Femur (tissue), 1 donor: Measurements from ENCODE around the gene DOCK10.
"Not testable (repeated sequence)": the region's sequence is repeated elsewhere in the genome, so short reads cannot be mapped to it uniquely, and the experiment has no call there.

Source experiments
- DNase-seq: peaks from one replicate; pipeline ENCODE4 v3.0.0-alpha.2; 2017

Gene DOCK10

DNA sequence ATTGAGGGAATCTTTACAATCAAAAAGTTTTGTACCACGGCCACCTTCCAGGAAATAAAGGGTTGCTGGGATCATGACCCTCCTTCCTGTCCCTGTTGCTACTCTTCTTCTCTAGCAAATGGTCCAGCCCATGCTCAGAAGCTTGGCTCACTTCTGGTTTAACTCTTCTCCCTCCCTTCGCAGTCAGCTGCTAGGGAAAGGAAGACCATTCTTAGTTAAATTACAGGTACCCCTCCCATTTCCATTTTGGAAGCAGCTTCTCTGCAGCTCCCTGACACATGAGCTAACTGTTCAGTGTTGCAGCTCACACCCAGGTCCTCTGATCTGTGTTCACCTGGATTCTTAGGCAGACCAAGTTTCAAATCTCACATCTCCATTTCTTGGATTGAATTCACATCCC, 100.3 kb downstream of the DOCK10 start:
- no peak for DNase-seq

DNA sequence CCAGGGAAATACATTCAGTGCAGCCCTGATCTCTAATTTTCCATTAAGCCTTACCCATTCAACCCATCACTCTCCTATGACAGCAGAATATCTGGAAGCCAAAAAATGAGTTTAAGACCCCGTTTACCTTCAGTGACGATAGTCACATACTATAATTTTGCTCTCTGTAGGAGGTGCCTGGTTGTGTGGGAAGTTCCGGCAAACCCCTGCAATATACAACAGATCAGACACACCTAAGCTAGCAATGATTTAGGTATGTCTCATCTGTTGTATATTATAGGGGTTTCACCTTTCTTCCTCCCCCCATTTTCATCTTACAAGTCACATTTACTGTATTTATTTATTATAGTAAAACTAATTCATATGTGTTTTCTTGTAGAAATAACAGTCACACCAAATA, 101.7 kb downstream of the DOCK10 start:
- DNase-seq, result no peak

DNA sequence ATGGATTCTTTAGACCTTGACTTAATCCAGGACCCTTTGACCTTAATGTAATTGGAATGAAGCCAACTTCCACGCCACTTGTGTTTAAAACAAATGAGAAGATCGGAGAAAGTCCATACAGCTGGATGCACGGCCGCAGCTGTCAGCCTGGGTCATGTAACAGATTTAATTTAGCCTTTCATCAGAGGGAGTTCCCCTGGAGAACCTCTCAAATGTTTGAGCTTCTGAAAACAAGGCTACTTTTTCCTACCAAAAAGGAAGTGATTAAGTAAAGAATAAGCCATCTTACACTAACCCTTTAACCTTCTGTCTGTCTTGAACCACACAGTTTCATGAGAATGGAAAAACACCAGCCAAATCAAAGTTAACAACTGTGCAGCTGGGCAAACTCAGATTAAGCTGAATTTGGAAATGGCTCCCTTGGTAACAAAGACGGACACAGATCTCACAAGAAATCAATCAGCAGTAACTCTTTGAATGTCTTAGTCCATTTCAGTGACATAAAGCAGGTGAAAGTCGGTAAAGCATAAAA, 103.6 kb downstream of the DOCK10 start:
- peak; percentile 41 for DNase-seq

DNA sequence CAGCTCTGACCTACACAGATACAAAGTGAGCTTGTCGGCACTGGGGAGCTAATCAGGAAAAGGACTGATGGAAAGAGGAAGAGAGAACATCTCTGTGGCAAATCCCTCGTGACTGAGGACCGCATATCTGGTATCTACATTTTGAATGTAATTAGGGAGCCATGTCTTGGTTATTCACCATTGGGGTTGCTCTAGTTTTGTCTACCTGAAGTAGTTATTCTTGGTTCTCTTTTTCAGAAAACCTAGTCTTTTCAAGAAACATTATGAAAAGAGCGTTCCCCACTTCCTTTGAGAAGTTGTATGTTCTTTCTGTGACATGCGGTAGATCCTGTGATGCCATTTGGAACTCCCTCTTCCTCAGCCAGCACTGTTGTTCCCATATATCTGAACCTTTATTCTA, 104.4 kb downstream of the DOCK10 start:
- no peak for DNase-seq

DNA sequence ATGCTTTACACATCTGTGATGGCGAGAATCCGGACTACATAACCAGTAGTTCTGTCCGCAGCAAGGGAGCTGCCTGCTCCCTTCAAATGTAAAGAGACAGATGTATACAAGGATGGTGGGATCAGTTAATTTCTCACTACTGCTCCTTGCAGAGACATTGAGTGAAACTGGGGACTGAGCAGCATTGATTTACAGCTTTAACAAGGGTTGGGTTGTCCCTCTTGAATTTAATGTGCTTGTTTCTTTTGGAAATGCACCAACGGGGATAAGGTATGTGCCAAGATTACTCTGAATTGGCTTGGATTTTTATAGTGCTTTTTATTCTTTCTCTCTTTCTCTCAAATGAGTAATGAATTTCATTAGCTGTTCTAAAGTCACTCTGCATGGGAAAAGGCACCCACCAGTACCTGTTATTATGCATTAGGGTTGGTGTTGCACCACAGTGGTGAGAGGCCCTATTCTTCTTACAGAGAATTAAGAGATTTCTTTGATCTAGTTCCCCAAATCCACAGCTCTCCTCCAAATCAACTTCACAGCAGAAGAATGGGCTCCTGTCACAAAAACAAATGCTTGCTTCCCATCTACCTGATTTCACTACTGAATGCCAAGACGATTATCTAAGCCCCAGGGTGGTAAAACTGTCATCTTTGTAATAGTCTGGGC, 107.6 kb downstream of the DOCK10 start:
- peak; percentile 41 for DNase-seq

DNA sequence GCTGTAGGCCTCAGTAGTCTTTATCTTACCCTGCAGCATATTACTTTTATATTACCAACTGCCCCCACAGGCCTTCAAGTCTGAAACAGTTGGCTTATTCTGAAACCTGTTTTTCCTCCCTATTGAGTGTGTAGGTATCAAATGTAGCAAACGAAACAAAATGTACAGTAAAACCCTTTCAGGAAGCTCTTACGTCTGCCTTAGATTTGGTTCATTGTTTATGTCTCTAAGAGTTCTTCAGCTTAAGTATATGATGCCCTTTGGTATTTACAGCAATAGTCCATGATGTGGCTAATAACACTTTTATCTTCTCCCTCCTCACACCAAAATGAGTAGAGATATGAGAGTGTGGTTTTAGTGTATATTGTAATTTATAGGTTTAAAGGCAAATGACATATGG, 108.8 kb downstream of the DOCK10 start:
- DNase-seq, result no peak

DNA sequence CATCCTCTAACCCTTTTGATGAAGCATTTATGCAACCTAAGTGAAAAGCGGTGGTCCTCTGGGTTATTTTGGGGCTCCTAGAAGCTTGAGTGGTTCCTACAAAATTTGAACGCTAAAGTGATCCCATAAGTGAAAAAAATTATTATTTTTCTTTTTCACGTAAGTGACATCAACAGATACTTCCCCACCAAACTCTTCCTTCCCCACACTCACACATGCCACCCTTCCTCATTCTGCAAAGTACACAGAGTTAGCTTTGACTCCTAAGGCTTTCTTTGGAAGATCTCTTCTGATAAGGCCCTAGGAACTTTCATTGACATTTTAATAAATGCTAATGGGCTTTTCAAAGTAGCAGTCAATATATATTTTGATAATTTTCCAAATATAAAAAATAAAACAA, 109.7 kb downstream of the DOCK10 start:
- DNase-seq, result no peak

DNA sequence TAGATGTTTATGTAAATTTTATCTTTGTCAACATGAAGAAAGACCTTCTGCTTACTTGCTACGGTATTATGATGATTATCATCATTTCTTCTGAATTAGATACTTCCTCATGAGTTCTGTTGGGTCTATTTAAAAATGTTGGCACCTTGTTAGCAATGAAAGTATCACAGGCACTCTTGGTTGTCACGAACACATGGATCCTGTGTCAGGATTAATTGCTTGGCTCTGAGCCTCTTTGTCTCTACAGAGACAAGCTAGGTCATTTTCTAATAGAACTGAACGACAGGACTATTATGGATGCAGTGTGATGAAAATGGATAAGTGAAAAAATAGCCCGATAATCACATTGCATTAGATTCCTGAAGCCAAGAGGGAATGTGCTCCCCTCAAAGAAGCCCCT, 110.3 kb downstream of the DOCK10 start:
- no peak for DNase-seq

DNA sequence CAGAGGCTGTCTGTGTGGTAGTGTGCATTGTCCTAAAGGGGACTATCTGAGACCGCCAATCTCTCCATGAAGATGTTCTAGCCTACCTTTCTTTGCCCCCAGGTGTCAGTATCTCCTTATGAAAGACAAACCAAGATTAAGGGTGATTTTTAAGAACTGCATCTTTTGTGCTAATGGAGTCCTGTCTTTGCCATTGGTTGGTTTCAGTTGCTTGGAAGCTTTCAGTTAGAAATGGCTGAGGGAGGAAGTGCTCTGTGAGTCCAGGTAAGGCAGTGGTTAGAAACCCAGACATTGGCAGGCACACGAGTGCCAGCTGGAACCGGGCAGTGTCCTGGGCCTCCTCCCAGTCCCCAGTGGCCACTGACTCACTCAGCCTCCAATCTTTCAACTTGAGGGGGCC, 111.3 kb downstream of the DOCK10 start:
- DNase-seq, result no peak

DNA sequence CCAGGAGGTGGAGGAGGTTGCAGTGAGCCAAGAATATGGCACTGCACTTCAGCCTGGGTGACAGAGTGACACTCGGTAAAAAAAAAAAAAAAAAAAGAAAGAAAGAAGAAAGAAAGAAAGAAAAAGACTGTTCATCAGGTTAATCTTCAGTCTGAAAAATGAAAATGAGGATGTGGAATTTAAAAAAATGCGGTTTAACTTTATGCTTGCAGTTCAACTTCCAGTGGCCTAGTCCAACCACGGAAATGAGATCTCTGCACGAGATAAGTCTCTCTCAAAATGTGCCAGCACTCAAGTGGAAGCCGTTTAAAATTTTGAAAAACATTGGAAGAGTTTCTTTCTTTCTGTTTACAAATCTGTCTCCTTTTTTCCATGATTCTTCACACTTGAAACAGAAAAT, 112.1 kb downstream of the DOCK10 start:
- no peak for DNase-seq

DNA sequence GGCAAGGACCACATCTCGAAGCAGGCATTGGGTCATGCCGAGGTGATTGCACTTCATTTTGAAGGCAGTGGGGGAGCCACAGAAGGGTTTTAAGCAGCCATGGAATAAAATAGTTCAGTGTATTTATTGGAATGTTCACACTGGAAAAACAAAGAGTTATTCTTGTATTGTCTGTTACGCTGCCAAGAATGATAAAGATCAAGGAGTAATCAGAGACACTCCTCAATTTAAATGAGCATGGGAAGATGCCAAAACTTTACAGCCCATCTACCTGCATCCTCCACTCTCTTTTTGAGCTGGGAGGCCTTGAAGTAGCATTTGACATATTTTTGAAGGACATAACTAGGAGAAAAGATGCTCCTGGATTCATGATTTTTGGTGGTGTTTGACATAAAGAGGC, 112.8 kb downstream of the DOCK10 start:
- DNase-seq, result no peak

DNA sequence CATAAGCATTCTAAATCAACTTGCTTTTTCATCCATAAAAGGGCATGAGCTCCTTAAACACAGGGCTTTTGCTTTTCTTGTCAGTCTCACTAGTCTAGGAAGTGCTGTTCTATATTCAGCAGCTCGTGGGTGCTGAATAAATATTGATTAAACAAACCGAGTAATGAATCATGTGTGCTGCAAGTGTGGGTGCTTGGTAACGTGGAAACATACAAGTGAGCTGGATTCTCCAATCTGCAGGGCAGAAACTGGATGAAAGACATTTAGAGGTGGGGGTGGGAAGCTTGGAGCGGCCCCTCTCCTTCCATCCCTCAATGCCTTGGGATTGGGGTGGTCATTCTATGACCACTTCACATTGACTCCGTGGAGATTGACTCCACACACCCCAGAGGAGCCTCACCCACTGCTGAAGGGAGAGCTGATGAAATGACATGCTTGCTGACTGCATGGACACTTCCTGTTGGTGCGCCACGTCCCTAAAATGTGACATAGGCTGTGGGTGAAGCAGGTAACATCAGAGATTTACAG, 114.6 kb downstream of the DOCK10 start:
- no peak for DNase-seq

DNA sequence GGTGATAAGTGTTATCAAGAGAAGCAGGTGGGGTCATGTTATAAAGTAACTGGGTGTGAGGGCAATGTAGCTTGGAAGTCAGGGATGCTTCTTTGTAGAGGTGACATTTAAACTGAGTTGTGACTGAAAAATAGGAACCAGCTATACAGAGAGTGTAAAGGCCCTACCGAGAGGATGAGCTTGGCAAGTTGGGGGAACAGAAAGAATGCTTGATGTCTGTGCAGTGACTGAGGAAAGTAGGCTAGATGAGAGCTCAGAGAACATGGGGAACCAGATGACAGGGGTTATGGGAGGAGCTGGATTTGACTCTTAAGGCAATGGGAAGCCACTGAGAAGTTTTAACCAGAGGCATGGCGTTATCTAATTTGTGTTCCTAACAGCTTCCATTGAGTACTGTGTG, 115.3 kb downstream of the DOCK10 start:
- no peak for DNase-seq

DNA sequence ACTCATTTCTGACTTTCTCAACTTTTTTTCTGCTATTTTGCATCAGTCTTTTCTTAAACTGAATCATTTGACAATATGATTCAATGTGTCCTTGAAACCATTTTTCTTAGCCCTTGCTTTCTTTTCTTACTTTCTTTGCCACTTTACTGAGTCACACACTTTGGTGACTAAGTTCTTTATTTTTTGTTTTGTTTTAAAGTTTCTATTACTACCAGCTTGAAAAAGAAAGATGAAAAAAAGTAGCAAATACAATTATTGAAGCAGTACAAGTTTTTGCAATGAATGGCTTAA, 116.5 kb downstream of the DOCK10 start:
- no peak for DNase-seq

DNA sequence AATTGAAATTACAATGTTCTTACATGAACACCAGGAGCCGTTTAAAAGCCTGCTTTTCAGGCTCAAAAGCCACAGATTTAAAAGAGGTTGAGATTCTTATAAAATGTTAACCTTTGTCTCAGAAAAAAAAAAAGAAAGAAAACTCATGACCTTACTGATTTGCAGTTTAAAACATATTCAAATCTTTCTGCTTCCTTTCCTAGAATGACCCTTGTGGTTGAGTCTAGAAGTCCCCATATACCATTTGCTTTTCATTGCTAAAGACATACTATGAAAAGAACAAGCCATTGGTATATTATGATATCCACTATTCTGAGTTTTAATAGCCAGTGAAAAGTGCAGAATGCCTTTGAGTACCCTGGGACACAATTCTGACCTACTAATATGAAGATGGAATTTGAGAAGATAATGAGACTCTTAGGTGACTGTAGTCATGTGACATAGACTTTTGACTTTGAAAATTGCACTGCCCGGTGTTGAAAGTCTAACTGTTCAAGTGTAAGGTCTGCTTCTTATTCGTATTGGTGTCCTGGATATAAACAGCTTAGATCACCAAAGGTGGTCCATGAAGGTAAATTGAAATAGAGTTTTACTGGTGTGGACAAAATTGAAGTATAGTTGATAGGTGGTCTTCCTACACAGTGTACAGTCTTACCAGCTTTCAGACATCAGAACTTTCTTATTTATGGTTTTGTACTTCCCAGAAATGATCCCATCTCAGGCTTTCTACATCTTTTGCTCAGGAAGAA, 117.0 kb downstream of the DOCK10 start:
- DNase-seq, result no peak

DNA sequence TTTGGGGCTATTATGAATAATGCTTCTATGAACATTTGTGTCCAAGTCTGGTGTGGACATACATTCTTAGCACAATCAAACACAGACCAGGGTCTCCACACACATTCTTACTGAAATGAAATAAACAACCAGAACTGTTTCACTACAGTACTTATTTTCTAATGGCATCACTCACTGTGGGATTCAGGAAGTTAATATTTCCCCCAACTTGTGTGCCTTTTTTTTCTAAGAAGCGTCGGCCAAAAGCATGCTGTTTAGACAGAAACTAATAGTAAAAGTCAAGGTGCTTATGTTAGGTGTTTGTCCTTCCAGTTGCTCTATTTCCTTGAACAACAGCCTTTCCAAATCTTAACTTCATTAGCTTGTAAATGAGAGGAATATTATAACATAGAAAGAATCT, 117.6 kb downstream of the DOCK10 start:
- DNase-seq, result no peak

DNA sequence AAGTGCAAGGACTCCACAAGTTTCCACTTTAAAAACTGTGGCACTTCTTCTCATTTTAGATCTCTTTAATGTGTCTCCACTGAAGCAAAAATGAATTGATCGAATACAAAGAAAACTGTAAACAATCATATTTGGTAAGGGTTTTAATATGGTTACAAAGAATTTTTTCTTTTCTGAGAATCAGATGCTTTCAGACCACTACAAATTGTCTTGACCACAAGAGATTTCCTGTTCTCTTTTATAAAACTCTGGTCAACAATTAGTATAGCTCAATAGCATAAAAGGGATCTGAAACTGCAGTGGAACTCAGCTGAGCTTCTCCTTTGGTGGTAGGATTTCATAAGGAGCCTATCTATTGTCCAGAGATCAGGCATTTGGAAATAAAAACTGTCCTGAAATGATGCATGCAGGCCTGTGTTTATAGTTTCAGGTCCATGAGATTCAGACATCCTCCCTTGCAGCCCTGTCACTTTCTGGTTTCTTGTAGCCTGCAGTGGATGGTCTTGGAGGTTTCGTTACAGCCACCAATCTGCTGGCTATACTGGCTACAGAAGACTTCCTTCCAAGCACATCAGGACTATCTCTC, 120.0 kb downstream of the DOCK10 start:
- DNase-seq, result no peak

DNA sequence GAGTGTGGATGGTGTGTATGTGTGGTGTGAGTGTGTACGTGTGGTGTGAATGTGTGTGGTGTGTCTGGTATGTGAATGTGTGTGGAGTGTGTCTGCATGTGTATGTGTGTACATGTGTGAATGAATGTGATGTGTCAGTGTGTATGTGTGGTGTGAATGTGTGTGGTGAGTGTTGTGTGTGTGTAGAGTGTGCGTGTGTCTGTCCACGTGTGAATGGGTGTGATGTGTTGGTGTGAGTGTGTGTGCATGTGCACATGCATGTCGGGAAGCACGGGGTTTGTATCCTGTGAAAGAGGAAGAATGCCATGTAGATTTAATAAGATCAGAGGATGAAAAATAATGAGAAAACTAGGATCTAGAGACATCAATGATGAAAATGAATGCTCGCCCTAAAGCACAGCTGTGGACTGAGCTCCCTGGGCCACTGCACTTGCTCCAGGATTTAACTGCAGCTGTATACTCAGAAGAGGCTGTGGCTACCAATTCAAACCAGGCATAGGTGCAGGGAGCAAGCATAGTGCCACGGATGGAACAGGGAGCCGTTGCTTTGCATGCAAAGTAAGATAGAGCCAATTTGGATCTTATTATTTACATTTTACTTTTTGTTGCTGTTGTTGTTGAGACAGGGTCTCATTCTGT, 122.7 kb downstream of the DOCK10 start:
- no peak for DNase-seq

DNA sequence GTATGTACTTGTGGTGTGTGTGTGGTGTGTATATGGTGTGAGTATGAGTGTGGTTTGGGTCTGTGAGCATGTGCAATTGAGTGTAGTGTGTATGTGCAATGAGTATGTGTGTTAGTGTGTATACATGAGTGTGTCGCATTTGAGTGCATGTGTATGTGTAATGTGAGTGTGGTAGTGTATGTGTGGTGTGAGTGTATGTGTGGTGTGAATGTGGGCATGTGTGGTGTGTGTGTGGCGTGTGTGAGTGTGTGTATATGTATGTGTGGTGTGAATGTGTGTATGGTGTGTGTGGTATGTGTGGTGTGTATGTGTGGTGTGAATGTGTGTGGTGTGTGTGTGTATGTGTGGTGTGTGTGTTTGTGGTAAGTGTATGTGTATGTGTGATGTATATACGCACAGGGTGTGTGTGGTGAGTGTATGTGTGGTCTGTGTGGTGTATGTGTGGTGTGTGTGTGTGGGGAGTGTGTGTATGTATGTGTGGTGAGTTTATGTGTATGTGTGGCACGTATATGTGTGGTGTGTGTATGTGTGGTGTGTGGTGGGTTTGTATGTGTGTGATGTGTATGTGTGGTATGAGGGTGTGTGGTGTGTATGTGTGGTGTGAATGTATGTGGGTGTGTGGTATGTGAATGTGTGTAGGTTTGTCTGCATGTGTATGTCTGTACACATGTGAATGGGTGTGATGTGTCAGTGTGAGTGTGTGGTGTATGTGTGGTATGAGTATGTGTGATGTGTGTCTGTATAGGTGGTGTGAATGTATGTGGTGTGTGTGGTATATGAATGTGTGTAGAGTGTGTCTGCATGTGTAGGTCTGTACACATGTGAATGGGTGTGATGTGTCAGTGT, 123.4 kb downstream of the DOCK10 start:
- no peak for DNase-seq

DNA sequence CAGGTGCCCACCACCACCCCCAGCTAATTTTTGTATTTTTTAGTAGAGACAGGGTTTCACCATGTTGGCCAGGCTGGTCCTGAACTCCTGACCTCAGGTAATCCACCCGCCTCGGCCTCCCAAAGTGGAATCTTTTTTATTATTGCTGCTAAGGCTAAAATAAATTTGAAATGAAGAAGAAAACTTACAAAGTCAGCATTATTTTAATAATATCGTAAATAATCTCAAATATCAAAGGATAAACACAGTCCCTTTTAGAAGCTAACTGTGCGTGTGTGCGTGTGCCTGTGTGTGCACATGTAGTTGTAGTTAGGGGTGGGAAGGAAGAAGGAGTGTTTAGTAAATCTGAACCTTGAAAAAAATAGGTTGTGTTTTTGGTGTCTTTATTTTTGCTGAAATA, 125.0 kb downstream of the DOCK10 start:
- DNase-seq, result not testable (repeated sequence)

DNA sequence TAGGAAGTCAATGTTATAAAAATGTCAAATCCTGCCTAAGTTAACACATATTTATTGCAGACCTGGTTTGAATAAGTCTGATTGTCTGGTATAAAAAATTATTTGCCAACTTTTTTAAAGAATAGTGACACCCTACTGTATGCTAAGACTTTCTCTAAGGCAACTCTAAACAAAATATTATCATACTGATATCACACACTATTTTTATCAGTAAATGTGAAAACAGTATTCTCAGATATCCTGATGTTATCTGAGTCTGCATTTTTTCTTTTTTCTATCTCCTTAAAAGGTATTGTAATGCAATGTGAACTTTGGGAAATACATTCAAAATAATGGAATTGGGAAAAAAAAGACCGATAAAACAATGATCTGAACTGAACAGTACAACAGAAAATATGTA, 127.1 kb downstream of the DOCK10 start:
- no peak for DNase-seq

DNA sequence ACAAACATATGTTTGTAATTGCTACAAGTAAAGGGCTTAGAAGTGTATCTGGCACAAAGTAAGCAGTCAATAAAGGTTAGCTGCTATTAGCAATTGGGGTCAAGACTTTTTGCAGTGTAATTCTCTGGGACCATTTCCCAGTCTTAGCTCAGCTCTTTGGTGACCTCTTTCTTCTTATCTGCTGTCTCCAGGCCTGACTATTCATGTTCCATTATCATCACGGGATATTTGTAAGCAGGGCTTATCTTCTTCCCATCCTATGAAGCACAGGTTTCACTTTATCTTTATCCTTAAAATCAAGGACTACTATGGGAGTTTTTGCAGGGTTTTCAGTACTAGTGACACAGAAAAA, 131.7 kb downstream of the DOCK10 start:
- DNase-seq, result no peak
